ENCODE measurements around the gene STK39. TPM values are rescaled to one million over a fixed set of nuclear protein-coding genes. Genes with fewer than 3 reads are reported as not detected.

Gene STK39
- total RNA-seq, 1 experiment from 2014 or later: 15.9 TPM

GRCh38 chr2:168158586-168158985 is 88.8 kb downstream of the STK39 start:
- CTCF ChIA-PET: interaction anchor here (1.0 kb wide), 1 partner anchor 40 kb away, joined by 7 read pairs; no protein-coding TSS in a partner anchor
- Histone ChIP-seq H3K4me1 (ENCODE audit: insufficient read depth, low read length, poor library complexity, severe bottlenecking) (peaks cover 54% of the 10 kb centered on the region), H3K4me3 (ENCODE audit: low read depth, low read length, poor library complexity, severe bottlenecking) (no peak overlapping the region), H3K27me3 (replicated peaks; ENCODE audit: insufficient read depth, low read depth, low read length, poor library complexity) (no peaks in the 10 kb centered on the region), H3K27ac (ENCODE audit: low read depth, low read length, poor library complexity, severe bottlenecking) (peak overlapping the region; percentile 82), H3K9me3 (ENCODE audit: low read depth, low read length, poor library complexity, severe bottlenecking) (no peaks in the 10 kb centered on the region), H3K36me3 (ENCODE audit: insufficient read depth, low read length, poor library complexity, severe bottlenecking) (no peaks in the 10 kb centered on the region)
- intact Hi-C loops (cut with micrococcal nuclease; ENCODE audit: unreplicated experiment): no loop called here
- TF ChIP-seq EZH2 (IDR thresholded peaks at IDR 0.05; ENCODE audit: borderline replicate concordance, low read depth, low read length, poor library complexity, severe bottlenecking): no peak
- no peak for TF ChIP-seq CTCF (conservative IDR thresholded peaks at IDR 0.05; ENCODE audit: low read depth, low read length)
- POLR2A ChIA-PET (ENCODE audit: low non-redundant PET): no interaction called here
- DNase-seq (ENCODE audit: low spot score): peak; percentile 49
- no TSS peak for BruUV-seq (replicated peaks)

GRCh38 chr2:168157926-168158325 is 89.5 kb downstream of the STK39 start:
- DNase-seq (ENCODE audit: low spot score): peak; percentile 85
- H3K27me3 ChIP-seq (replicated peaks; ENCODE audit: insufficient read depth, low read depth, low read length, poor library complexity): no peaks in the 10 kb centered on the region
- POLR2A ChIA-PET (ENCODE audit: low non-redundant PET): no interaction called here
- TF ChIP-seq EZH2 (IDR thresholded peaks at IDR 0.05; ENCODE audit: borderline replicate concordance, low read depth, low read length, poor library complexity, severe bottlenecking) (no peak), CTCF (conservative IDR thresholded peaks at IDR 0.05; ENCODE audit: low read depth, low read length) (no peak)
- H3K27ac ChIP-seq (ENCODE audit: low read depth, low read length, poor library complexity, severe bottlenecking): peak overlapping the region; percentile 82
- BruUV-seq (replicated peaks): no TSS peak
- no peak overlapping the region for H3K4me3 ChIP-seq (ENCODE audit: low read depth, low read length, poor library complexity, severe bottlenecking)
- intact Hi-C loops (cut with micrococcal nuclease; ENCODE audit: unreplicated experiment): no loop called here
- no peaks in the 10 kb centered on the region for H3K36me3 ChIP-seq (ENCODE audit: insufficient read depth, low read length, poor library complexity, severe bottlenecking)
- CTCF ChIA-PET: interaction anchor here (1.0 kb wide), 1 partner anchor 40 kb away, joined by 7 read pairs; no protein-coding TSS in a partner anchor
- peaks cover 54% of the 10 kb centered on the region for H3K4me1 ChIP-seq (ENCODE audit: insufficient read depth, low read length, poor library complexity, severe bottlenecking)
- H3K9me3 ChIP-seq (ENCODE audit: low read depth, low read length, poor library complexity, severe bottlenecking): no peaks in the 10 kb centered on the region

- intact Hi-C loops (cut with micrococcal nuclease; ENCODE audit: unreplicated experiment): no loop called here
- DNase-seq (ENCODE audit: low spot score): no peak
- Histone ChIP-seq H3K9me3 (ENCODE audit: low read depth, low read length, poor library complexity, severe bottlenecking) (no peaks in the 10 kb centered on the region), H3K4me3 (ENCODE audit: low read depth, low read length, poor library complexity, severe bottlenecking) (no peak overlapping the region), H3K27ac (ENCODE audit: low read depth, low read length, poor library complexity, severe bottlenecking) (peak overlapping the region; percentile 82), H3K4me1 (ENCODE audit: insufficient read depth, low read length, poor library complexity, severe bottlenecking) (peaks cover 54% of the 10 kb centered on the region), H3K27me3 (replicated peaks; ENCODE audit: insufficient read depth, low read depth, low read length, poor library complexity) (no peaks in the 10 kb centered on the region), H3K36me3 (ENCODE audit: insufficient read depth, low read length, poor library complexity, severe bottlenecking) (no peaks in the 10 kb centered on the region)
- ChIA-PET CTCF (no interaction called here), POLR2A (ENCODE audit: low non-redundant PET) (interaction anchor here (0.6 kb wide), 1 partner anchor 132 kb away, joined by 3 read pairs; no protein-coding TSS in a partner anchor)
- no peak for TF ChIP-seq CTCF (conservative IDR thresholded peaks at IDR 0.05; ENCODE audit: low read depth, low read length)
- TF ChIP-seq EZH2 (IDR thresholded peaks at IDR 0.05; ENCODE audit: borderline replicate concordance, low read depth, low read length, poor library complexity, severe bottlenecking): no peak
- BruUV-seq (replicated peaks): no TSS peak
Observed at GRCh38 chr2:168157070-168157469, 90.3 kb downstream of the STK39 start.

All from A673 (cell line).